HG03039 (cell line): ENCODE results near the gene PMPCA.
"Not testable (repeated sequence)": the region's sequence is repeated elsewhere in the genome, so short reads cannot be mapped to it uniquely, and the experiment has no call there.

Experiments used
- ATAC-seq: cut with Tn5 transposase; IDR thresholded peaks from one replicate; pipeline ENCODE4 v1.9.1; 2021; ENCODE audit warnings: mild to moderate bottlenecking, moderate library complexity; ENCODE audit not compliant: unreplicated experiment

Gene PMPCA

DNA sequence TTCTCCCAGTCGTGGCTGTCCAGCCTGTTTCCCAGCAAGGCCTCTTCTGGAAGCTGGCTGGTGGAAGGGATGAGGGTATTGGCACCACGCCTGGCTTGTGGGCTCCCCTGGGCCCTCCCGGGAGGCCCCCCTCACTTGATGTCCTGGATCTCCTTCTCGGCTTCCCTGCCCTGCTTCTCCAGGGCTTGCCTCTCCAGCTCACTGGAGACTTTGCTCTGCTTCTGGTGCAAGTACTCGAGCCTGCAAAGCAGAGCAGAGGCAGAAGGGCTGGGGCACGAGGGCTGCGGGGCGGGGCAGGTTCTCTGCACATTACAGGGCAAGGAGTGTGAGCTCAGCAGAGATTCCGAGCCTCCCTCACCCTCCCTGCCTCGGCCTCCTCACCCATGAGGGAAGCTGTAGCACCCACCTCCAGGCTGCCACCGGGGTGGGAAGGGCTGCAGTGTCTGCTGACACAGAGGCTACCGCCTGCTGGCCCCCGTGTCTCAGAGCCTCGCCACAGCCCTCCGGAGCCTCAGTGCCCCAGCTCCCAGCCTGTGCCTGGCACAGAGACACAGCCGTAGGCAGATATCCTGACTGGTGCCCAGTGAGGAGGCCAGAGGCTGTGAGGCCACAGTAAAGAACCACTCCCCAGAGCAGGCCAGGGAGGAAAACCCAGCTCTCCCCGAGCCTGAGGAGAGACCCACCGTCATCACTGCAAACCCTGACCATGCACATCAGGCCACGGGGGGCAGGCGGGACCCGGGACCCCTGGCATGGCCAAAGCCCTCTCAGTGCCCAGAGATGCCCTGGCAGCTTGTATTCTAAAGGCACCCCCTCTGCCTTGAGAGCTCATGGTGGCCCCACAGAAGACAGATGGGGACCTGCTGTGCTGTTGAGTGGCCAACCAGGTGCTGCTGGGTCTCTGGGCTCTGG is 17.7 kb upstream of the PMPCA start:
- ATAC-seq: no peak

DNA sequence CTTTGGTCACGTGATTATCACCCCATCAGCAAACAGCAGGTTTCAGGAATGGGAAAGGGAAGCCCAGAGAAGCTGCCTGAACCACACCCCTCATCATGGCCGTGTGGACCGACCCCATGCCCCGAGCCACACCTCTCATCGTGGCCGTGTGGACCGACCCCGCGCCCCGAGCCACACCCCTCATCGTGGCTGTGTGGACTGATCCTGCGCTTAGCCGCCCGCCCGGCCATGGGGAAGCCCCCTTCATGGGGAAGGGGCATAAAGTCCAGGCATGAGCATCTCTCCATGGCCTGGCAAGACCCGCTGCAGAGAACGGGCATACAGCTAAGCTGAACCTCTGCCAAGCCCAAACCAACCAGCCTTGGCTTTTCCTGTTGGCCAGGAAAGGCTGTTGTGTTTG is 16.9 kb upstream of the PMPCA start:
- no peak for ATAC-seq

DNA sequence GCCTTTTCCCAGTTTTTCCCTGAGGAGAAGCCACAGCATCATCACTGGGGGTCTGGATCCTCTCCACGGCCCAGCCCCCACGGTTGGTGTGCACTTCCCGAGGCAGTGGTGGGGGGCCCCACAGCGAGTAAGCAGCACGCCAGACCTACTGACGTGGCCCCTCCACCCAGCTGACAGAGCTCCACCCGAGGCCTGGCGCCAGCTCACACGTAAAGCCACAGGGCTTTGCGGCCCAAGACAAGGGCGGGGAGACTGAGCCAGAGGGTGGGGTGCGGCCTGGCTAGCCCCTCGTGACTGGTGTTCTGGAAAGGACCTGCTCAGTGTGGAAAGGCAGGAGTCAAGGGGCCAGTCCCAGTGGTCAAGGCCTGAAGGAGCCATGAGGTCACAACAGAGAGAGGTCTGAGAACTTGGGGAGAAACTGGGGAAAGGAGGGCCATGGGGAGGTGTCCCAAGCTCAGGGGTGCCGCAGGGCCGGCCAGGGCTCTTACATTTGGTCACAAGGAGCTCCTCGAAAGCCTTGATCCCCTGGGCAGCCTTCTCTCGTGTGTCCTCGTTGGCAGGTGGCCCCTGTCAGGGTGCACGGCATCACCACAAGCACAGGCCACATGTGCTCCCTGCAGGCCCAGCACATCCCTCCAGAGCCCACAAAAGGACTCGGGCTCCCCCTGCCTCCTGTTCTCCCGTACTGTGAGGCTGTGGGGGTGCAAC is 16.0 kb upstream of the PMPCA start:
- ATAC-seq: no peak

DNA sequence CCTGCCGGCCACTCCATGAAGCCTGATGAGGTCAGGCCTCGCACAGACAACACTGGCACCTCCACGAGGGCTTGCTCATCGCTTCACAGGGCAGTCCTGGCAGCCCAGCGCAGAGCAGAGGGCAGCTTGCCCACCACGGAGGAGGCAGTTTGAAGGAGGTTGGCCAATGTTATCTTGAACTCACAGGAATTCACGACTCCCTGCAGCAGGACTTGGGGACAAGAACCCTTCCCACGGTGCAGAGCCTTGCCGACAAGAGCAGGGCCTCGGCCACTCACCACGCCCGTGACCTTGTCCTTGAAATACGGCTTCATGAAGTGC is 15.5 kb upstream of the PMPCA start:
- ATAC-seq: no peak

DNA sequence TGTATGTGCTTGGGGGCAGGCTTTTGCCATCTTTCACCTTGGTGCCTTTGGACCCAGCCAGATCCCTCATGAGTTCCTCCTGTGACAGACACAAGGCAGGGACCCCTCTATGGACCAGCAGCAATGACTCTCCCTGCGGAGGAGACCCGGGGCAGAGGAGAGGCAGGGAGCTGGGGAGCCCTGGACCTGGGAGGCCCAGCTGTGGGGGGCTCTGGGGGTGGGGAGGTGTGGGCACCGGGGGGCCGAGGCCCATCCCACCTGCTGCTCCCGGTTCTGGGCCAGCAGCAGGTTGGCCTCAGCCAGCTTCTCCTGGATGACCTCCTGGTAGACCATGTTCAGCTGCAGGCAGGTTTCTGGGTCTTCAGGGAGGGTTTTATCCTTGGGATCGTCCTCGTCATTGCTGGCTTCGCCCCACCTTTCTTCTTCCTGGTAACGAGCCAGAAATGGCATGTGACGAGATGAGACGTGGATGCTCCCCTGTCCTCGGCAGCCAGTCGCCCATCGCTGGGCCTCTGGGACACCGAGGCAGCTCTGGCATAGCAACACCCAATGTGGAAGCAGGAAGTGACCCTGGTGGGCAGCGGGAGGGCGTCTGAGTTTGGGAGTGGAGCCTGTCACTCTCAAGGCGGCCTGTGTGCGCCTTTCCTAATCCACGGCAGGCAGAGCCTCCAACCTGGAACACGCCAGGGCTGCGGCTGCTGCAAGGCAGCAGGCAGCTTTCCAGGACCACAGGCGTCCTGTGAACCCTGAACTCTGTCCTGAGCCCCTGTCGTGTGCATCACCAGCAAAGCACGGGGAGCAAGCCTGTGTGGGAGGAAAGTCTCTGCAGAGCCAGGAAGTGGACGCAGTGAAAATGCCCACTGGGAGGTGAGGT is 14.9 kb upstream of the PMPCA start:
- no peak for ATAC-seq

DNA sequence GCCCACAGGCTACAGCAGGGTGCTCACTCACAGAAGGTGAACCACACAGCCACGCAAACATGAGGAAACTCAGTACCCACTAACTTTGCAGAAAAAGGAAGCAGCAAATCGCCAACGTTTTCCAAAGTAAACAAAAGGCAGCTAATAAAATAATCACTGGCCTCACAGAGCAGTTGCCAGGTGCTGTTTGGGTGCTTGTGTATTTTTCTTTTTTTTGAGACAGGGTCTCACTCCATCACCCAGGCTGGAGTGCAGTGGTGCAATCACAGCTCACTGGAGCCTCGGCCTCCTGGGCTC is 14.3 kb upstream of the PMPCA start:
- no peak for ATAC-seq

DNA sequence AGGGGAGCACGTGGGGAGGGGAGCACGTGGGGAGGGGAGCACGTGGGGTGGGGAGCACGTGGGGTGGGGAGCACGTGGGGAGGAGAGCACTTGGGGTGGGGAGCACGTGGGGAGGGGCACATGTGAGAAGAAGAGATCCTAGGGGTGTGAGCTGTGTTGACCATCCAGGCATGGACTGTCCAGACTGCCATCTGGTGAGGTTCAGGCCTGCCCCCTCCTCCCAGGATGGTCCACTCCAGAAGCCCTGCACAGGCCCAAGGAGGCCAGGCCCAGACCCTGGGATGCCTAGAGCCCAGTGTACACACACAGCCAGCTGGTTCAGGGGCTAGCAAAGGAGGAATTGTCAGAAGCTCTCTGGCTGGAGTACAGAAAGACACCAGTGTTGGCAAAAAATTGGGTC is 12.8 kb upstream of the PMPCA start:
- no peak for ATAC-seq

DNA sequence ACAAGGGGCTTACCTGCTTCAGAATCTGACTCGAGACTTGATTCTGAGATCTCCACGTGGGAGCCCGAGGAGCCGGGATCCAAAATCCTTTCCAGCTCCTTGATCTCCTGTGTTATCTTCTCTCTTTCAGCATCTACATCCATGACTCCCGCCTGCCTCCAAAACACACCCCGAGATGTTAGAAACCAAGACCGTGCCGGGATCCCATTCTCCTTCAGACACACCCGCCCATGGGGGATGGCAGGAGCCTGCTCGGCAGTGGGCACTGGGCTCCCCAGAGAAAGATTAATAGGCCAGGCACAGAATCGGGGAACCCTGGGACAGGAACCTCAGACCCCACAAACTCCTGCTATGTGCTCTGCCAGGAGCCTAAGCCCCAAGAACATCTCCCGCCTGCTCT is 12.2 kb upstream of the PMPCA start:
- no peak for ATAC-seq

DNA sequence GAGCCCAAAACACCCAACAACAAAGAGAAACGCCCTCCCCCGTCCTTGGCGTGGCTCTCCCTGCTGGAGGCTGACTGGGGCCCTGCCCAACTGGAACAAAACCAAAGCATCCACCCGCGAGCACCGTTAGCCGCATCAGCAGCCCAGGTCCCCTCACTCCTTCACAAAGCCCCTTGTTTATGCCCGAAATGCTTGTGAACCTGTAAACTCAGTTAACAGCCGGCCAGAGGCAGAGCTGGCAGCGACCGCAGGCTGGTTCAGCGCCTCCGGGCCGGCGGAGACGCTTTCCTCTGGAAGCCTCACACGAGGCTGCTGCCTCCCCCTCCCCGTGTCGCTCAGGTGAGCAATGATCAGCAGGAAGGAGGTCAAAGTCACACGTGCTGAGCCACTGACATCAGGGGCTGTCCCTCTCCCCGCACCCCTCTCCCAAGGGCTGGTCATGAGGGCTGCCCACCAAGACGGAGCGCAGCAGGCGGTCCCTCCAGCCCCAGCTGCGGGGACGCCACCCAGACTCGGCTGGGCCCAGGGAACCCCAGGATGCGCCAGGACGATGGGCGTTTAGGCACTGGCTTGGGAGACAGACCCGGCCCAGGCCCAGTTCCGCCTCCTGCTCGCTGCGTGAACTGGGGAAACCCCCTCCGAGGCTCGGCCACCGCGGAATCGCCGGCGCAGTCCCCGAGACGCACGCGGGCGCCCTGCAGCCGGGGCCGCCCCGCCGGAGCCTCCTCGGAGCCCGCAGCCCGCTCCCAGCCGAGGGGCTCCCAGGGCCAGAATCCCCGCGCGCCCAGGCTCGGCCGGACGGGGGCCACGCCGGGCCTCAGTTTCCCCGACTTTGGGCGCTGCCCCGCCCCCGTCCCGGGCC is 11.1 kb upstream of the PMPCA start:
- peak; percentile 12 for ATAC-seq

DNA sequence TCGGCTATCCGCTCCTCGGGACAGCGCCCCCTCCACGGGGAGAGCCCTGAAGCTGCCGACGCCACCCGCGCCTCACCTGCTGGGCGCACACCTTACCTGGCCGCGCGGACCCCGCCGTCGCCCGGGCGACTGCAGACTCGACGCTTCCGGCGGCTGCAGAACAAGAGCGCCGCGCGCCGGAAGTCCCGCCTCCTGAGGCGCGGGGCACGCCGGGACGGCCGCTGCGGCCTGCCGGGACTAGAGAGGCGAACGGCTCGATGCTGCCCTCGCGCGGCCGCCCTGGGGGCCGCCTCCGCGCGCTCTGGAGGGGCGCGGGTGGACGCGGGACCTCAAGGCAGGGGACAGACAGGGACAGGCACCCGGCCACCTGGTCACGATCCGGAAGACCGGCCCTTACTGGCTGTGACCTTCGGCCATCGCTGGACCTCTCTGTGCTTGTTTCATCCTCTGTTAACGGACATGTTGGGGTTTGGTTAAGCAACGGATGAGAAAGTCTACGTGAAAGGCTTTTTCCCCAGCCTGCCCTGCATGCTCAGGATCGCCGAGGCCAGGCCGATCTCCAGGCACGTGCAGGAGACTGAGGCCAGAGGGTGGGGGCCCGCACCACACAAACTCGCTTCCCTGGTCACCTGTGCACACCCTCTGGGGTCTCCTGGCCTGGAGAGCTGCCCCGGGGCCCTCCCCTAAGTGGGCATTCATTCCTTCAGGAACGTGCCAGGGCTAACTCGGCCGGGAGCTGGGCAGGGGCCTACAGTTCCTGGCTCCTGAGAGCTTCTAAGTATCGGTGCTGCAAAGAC is 10.2 kb upstream of the PMPCA start, which contains the start of gene SNAPC4:
TSS of gene SNAPC4 (minus strand) at position 133 of the 797 bp plus-strand sequence. CDS start 1,742 bp downstream, outside the sequence.
- ATAC-seq: peak; percentile 62

DNA sequence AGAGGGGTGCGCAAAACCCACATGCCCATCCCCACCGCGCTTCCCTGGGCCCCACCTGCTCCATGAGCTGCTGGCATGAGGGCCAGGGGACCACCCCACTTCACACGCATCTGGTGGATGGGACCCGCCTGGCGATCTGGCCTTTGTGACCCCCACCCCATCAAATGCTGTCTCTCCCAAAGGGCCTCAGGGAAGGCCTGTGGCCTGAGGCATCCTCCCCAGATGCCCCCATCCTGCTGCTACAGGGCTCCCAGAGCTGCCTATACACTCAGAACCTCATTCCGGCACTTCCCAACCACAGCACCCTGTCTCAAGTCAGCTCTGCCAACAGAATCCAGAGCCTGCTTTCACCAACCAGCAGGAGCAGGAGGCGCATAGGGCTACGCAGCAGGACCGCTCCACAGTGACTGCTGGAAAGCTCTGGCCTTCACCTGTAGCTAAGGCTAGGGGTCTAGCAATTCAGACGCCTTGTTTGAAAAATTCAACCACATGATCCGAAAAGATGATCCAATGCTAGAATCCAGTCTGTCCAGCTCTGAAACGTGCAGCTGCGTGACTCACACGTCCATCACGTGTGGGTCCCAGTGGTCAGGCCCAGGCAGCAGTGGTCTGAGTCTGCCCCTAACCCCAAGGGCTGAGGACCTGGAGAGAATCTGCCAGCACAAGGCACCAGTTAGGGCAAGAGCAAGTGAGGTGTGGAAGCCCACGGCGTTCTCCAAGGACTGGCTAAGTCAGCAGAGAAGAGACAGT is 9.1 kb upstream of the PMPCA start:
- no peak for ATAC-seq

DNA sequence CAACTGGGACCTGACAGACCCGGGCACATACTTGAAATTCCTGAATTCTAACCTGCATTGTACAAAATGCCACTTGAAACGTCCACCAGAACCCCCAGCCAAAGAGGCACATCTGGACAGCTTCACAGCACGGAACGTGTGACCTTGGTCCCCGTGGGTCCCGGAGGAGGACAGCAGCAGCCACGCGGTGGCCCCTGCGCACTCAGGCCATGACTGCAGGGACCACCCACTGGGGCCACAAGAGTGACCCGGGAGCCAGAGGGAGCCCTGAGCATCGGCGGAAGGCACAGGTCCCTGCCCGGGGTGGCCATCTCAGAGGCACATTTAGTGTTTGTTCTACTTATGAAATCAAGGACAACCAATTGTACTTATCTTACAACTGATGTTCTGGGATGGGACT is 8.4 kb upstream of the PMPCA start:
- no peak for ATAC-seq

DNA sequence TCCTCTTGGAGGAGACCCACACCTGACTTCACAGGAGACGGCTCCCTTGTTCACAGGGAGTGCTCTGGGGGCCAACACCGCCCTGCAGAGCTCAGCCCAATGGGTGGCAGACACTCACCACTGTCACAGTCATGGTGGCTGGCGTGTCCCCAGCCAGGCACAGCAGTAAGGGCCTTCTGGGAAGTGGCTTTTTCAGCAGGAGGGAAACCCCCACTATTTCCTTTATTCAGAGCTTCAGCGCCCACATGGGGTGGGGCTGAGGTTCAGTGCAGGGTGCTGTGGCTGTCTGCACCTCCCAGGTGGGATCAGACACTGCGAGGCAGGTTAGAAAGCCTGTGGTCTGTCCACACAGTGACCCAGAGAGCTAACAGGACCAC is 6.9 kb upstream of the PMPCA start:
- no peak for ATAC-seq

DNA sequence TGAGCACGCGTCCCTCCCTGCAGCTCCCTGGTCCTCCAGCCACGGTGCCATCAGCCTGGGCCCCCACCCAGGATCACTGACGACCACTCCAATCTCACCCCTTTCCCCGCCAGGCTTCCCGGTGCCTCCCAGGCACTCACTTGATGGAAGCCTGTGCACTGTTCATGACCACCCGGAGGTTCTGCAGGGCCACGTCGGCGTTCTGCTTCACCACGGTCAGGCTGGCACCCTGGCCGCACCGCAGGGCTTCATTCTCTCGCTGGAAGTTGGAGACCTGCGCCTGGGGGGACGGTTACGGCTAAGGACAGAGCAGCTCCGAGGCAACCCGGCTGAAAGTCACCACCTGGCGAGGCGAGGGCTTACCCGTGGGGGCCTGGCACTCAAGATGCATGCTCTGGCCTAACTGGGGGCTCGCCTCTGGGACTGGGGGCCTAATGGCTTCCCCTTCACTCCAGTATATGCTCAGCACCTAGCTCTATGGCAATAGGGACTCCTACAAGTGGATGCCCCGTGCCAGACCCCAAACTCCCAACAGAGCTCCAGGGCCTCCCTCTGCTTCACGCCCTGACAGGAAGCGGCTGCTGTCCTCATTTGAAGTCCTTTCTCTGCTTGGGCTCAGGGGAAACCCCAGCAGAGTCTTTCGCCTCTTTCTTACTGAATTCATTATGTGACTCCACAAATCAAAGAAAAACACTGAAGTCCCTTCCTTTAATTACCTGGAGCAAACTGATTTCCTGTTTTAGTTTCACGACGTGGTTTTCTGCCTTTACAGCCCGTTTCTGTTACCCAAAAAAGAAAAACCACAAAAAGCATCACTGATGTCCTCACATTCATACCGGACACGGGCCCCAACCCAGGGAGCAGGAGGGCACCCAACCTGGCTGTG is 6.3 kb upstream of the PMPCA start:
- ATAC-seq: no peak

DNA sequence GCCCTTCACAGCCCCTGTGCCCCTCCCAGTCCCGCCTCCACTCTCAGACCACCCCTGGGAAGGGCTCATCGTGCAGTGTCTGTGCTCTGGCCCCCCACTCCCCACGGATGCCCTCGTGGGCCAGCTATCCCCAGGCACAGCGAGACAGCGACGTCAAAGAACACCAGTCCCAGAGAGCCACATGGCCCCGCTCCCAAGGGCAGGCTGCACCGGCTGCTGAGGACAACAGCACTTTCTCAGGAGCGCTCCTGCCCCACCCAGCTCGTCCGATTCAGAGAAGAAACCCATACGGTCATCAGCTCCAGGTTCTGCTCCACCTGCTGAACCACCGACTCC is 5.7 kb upstream of the PMPCA start:
- no peak for ATAC-seq

DNA sequence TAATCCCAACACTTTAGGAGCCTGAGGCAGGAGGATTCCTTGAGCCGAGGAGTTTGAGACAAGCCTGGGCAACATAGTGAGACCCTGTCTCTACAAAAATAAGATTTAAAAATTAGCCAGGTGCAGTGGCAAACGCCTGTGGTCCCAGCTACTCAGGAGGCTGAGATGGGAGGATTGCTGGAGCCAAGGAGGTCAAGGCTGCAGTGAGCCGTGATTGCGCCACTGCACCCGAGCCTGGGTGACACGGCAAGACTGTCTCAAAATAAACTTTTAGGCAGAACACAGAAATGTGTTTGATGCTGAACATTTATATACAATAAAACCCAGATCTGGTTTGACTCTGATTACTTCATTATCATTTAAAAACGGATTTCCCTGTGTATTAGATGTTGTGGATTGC is 5.0 kb upstream of the PMPCA start:
- ATAC-seq: no peak

DNA sequence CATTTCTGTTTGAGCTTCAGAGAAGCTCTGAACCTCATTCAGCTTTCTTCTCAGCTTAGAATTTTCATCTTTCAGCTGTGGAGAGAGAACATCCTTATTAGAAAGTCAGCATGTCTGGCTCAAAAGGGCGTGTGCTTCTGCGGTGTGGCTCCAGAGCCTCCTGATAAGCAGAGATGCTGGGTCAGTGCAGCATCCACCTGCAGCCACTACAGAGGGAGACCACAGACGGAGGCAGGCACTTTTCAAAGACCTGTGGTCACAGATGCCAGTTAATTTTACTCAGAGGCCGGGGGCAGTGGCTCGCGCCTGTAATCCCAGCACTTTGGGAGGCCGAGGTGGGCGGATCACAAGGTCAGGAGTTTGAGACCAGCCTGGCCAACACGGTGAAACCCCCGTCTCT is 4.6 kb upstream of the PMPCA start:
- ATAC-seq: not testable (repeated sequence)

DNA sequence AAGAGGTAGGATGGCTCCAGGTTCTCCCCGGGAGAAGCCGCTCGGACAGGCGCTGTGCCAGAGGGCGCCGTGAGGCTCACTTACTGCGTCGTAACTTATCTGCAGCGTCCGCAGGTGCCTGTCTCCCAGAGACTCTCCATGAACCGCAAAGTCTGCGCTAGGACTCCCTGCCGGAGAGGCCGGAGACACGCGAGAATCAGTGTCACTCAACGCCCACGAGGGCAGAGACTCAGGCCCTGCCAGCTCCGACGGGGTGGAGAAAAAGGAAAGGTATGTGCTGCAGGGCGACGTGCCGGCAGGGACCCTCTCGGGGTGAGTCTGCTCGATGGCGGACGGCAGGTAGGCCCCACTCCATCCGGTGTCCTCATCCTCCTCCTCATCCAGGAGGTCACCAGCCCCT is 3.4 kb upstream of the PMPCA start:
- not testable (repeated sequence) for ATAC-seq
